MG63 (cell line): Measurements from ENCODE around the gene RPS6KA3. TPM values are rescaled to one million over a fixed set of nuclear protein-coding genes. Genes with fewer than 3 reads are reported as not detected.

Source experiments
- DNase-seq: peaks from one replicate; pipeline ENCODE4 v3.0.0-alpha.2; 2020
- H3K27me3 ChIP-seq: fragments of 250-450 bp; sonication (Bioruptor Pico); 2 replicates; pipeline ENCODE4 v1.5.1; 2020; ENCODE audit warnings: mild to moderate bottlenecking, moderate library complexity
- H3K36me3 ChIP-seq: fragments of 250-450 bp; sonication (Bioruptor Pico); 2 replicates; pipeline ENCODE4 v1.5.1; 2020; ENCODE audit warnings: mild to moderate bottlenecking, moderate library complexity
- H3K4me3 ChIP-seq: fragments of 250-450 bp; sonication (Bioruptor Pico); 2 replicates; pipeline ENCODE4 v1.5.1; 2020; ENCODE audit warnings: mild to moderate bottlenecking, moderate library complexity
- H3K9me3 ChIP-seq: fragments of 250-450 bp; sonication (Bioruptor Pico); 2 replicates; pipeline ENCODE4 v1.5.1; 2020; ENCODE audit warnings: mild to moderate bottlenecking, moderate library complexity
- total RNA-seq: library from RNA; depleted of rRNA; stranded (reverse); fragments of >200 nt; shearing (Covaris generic); gene quantifications from 2 replicates; pipeline ENCODE4 v1.2.3, GENCODE V29; 2014; ENCODE audit warnings: low replicate concordance; rRNA removed

RPS6KA3 gene
- total RNA-seq, 1 experiment from 2014 or later = 25.5 TPM

DNA sequence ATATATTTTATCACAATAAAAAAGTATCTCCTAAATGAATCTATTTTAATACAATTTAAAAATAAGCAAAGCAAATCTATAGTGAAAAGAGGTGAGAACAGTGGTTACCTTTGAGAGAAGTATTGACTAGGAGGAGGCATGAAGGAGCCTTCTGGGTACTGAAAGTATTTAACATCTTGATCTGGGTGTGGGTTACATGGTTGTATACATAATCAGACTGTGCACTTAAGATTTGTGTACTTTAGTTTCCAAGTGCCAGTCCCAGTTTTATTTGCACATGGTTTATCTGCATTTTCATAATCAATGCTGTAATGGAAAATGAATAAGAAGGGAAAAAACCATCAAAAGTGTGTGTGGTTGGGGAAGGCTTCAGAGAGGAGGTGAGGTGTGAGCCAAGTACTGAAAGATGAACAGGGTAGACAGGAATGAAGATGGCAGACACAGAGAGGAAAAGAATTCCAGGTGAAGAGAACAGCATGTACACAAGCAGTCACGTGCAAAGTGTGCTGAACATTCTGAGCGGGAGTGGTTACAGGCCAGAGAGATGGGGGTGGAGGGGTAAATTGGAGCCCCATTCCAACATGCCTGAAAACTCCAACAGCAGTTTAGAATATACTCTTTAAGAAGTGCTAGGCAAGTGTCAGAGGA, 164.7 kb downstream of the RPS6KA3 start:
- no peak for DNase-seq
- Histone ChIP-seq H3K9me3 (no peaks in the 10 kb centered on the region), H3K27me3 (no peaks in the 10 kb centered on the region), H3K4me3 (no peak overlapping the region), H3K36me3 (no peaks in the 10 kb centered on the region)

Other genes with a start within 250 kb of the RPS6KA3 start
- gene MAP7D2, start 150.0 kb downstream of the RPS6KA3 start, total RNA-seq = 0.07 and 0.25 TPM in 2 replicates
- gene EIF1AX, start 125.1 kb downstream of the RPS6KA3 start, total RNA-seq = 94.2 and 119 TPM in 2 replicates